SK-N-SH (cell line): ENCODE measurements around the gene ZNF714.

Source experiments
- EP300 ChIP-seq, 2 experiments: IDR thresholded peaks; 2 replicates each; pipeline versions ENCODE4 v1.4.0 to v1.6.1; 2012; ENCODE audit warnings: borderline replicate concordance in 1 of 2, low read depth in 1 of 2, low read length in 1 of 2
- MXI1 ChIP-seq: IDR thresholded peaks from 2 replicates; pipeline ENCODE4 v1.6.1; 2012; ENCODE audit warnings: mild to moderate bottlenecking, low read depth, low read length, improper control_type of control experiment

DNA sequence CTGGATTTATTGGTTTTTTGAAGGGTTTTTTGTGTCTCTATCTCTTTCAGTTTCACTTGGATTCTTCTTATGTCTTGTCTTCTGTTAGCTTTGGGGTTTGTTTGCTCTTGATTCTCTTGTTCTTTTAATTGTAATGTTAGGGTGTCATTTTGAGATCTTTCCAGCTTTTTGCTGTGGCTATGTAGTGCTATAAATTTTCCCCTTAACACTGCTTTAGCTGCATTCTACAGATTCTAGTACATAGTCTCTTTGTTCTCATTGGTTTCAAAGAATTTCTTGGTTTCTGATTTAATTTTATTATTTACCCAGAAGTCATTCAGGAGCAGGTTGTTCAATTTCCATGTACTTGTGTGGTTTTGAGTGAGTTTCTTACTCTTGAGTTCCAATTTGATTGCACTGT lies 37.0 kb upstream of the ZNF714 start:
- TF ChIP-seq MXI1 = no peak
- TF ChIP-seq EP300 (IDR thresholded peaks at IDR 0.05; ENCODE audit: borderline replicate concordance in 1 of 2, low read depth in 1 of 2, low read length in 1 of 2) = no peak
